HG02885 (cell line): ENCODE measurements around the gene BAIAP2L2.
"Not testable (repeated sequence)": the region's sequence is repeated elsewhere in the genome, so short reads cannot be mapped to it uniquely, and the experiment has no call there.

Experiments
- ATAC-seq: cut with Tn5 transposase; IDR thresholded peaks from one replicate; pipeline ENCODE4 v1.9.1; 2021; ENCODE audit warnings: mild to moderate bottlenecking; ENCODE audit not compliant: unreplicated experiment, poor library complexity

BAIAP2L2 gene

DNA sequence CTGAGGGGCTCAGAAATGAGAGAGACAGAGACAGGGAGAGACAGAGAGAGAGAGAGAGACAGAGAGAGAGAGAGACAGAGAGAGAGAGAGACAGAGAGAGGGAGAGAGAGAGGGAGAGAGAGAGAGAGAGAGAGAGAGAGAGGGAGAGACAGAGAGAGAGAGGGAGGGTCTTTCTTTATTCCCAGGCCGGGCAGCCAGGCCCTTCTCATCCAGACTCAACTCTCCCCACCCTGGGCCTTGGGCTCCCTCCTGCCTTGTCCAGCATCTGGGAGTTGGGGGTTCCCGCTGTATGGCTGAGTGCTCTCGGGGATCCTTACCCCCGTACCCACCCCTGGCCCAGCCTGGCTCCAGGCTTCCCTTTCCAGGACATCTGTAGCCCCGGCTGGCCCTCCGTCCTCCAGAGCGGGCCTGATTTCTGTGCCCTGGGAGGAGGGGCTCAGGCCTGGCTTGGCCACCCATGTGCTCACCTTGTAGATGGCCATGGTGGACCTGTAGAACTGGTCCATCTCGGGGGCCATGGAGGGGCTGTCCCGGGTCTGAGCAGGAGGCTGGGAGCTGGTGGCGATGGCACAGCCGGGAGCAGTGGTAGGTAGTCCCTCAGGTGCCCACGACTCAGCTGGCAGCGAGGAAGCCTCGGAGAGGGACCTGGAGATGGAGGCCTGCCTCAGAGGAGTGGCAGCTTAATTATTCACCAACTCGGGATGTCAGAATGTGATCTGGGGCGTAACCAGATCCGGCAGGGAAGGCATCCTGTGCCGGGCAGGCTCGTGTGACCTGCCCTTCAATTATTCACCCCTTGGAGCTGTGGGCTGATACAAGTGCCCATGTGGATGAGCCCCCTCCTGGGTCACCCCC, at the start of gene BAIAP2L2:
Gene BAIAP2L2 (minus strand): TSS at position 677 of the 855 bp plus-strand sequence. CDS start 159 bp downstream, at position 518.
- no peak for ATAC-seq

DNA sequence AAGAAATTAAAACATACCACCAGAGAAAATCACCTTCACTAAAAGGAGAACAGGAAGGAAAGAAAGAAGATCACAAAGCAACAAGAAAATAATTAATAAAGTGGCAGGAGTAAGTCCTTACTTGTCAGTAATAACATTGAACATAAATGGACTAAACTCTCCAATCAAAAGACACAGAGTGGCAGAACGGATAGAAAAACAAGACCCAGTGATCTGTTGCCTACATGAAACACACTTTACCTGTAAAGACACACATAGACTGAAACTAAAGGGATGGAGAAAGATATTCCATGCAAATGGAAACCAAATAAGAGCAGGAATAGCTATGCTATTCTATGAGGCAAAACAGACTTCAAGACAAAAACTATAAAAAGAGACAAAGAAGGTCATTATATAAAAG, 45.2 kb upstream of the BAIAP2L2 start:
- ATAC-seq = no peak

DNA sequence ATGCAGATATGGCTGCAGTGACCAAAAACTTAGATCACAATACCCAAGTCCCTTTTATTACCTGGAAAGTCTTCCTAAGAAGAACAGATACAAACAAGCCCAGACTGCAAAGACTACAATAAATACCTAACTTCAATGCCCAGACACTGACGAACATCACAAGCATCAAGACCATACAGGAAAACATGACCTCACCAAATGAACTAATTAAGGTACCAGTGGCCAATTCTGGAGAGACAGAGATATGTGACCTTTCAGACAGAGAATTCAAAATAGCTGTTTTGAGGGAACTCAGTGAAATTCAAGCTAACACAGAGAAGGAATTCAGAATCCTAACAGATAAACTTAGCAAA, 44.1 kb upstream of the BAIAP2L2 start:
- not testable (repeated sequence) for ATAC-seq

DNA sequence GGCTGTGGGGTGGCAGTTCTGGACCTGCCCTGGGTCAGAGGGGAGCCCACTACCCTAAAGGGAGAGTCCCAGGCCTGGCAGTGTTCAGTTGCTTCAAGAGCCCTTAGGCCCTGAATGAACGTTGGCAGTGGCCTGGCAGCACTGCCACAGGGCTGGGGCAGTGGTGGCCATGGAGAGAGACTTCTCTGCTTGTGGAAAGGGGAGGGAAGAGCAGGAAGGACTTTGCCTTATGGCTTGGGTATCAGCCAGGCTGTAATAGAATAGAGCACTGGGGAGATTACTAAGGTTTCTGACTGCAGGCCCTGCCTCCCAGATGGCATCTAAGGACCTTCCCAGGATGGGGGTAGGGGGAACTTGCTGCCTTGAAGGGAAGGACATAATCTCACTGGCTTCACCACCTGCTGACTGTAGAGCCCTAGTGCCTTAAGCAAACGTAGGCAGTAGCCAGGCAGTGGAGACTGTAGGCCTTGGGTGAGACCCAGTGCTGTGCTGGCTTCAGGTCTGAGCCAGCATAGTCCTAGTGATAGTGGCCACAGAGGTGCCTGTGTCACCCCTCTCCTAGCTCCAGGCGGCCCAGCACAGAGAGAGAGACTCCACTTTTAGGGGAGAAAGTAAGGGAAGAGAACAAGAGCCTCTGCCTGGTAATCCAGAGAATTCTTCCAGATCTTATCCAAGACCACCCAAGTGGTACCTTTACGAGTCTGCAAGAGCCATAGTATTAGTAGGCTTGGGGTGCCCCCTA, 43.5 kb upstream of the BAIAP2L2 start:
- no peak for ATAC-seq

- no peak for ATAC-seq
These were observed 40.6 kb upstream of the BAIAP2L2 start for GRCh38 chr22:38151126-38151500.

- no peak for ATAC-seq
These were observed 37.8 kb upstream of the BAIAP2L2 start for GRCh38 chr22:38148245-38148644.

GRCh38 chr22:38146166-38146565, 35.7 kb upstream of the BAIAP2L2 start:
- ATAC-seq = not testable (repeated sequence)

DNA sequence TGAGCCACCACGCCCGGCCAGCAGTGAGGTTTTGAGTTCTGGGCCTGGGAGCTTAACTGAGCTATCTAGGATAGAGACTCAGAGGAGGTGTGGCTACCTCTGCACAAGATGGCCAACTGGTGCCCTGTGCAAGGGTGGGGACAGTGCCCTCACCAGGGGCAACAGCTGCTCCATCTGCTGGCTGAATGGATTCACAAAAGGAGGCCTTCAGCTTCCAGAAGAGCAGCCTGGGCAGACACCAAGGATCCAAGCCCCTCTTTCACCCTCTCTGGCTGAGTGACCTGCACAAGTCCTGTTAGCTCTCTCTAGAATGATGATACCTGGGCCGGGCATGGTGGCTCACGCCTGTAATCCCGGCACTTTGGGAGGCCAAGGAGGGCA, 33.5 kb upstream of the BAIAP2L2 start:
- no peak for ATAC-seq

DNA sequence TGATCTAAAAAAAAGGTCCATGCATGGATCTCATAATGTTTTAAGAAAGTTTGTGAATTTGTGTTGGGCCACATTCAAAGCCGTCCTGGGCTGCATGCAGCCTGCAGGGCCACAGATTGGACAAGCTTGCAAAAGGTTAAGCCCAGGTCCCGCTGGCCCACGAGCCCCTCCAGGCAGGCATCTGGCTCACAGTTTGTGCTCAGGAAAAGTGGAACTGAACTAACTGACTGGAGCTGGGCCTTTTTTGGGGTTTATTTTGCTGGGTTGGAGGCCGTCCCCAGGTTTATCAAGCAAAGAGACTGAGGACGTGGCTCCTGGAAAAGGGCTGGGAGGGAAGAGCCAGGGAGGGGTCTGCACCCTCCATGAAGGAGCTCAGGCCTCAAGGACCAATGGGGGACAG, 32.1 kb upstream of the BAIAP2L2 start:
- ATAC-seq = no peak

DNA sequence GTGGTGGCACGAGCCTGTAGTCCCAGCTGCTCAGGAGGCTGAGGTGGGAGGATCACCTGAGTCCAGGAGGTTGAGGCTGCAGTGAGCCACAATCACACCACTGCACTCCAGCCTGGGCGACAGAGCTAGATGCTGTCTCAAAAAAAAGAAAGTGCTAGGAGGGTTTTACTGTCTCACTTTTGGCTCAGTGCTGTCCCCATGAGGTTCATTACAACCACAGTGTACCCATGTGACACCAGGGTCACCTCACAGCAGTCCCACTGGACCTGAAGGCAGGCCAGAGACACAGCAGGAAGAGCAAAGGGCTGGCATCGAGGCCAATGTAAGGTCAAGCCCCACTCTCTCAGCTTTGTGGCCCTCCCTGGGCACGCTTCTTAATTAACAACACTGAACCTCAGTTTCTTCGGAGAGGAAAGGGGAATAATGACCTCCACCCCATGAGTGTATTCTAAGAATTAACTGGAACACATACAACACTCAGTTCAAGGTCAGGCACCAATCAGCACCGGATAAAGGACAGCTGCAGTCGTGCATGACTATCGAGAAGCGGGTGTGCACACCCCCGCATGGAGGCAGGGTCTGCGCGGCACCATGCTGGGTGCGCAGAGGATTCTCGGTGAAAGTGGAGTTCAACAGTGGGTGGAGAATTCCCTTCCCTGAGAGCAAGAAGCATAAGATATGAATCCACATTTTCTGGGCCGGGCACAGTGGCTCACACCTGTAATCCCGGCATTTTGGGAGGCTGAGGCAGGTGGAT, 30.9 kb upstream of the BAIAP2L2 start:
- ATAC-seq = no peak

- no peak for ATAC-seq
These were observed 29.4 kb upstream of the BAIAP2L2 start for GRCh38 chr22:38139901-38140300.

DNA sequence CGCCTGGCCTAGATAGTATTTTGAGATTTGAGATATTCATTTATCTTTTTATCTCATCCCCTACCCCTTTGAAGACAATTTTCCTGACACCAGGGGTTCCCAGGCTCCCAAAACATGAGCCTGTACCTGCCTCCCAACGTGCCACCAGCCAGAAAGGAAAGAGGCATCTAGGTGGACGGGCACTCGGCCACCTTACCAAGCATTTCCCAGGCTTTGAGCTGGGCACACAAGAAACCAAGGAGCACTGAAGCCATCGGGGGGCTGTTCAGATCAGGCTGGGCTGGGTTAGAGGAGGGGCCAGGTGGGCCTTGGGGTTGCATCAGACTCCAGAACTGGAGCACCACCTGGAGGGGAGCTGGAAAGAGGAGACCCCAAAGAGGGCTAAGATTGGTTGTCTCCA, 28.5 kb upstream of the BAIAP2L2 start:
- no peak for ATAC-seq

GRCh38 chr22:38137876-38138687, 27.6 kb upstream of the BAIAP2L2 start:
- no peak for ATAC-seq

DNA sequence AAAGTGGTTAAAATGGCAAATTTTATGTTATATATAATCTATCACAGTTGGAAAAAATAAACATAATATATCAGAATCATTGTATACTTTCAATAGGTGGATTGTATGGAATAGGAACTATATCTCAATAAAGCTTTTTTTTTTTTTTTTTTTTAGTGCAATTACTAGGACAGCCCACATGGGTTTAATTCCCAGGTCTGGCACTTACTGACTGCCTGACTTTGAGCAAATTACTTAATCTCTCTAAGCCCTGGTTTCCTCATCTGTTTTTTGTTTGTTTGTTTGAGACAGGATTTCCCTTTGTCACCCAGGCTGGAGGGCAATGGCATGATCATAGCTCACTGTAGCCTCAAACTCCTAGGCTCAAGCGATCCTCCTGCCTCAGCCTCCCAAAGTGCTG, 26.1 kb upstream of the BAIAP2L2 start:
- no peak for ATAC-seq

- ATAC-seq = no peak
These were observed 24.7 kb upstream of the BAIAP2L2 start for GRCh38 chr22:38135133-38135706.

DNA sequence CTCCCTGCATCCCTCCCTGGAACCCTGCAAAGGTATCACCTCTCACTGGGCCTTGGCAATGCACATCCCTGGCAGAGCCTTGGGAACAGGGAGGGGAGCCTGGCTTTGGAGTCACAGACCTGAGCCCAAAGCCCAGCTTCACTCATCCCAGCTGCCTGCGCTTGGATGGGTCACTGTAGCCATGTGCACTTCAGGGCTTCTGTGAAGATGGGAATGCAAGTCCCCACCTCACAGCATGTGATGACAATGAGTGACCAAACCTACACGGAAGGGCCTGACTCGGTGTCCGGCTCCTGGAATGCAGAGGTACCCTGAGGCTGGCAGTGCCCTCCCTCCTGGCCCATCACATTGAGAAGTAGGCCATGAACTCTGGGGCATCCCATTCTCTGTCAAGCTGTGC, 22.8 kb upstream of the BAIAP2L2 start:
- ATAC-seq = no peak

DNA sequence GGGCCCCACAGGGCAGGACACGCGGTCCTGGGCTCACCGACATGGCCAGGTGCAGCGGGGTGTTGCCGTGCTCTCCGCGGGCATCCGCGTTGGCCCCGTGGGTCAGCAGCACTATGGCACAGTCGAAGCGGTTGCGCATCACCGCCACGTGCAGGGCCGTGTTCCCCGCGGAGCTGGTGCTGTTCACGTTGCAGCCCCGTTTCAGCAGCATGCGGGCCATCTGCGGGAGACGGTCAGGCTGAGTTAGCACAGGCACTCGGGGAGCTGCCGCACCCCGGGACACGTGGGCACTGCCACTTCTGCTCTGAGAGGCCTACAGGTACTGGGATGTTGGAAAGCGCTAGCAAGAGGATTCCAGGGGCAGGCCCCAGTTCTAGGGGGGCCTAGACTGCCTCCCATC, 22.3 kb upstream of the BAIAP2L2 start:
- ATAC-seq = no peak

DNA sequence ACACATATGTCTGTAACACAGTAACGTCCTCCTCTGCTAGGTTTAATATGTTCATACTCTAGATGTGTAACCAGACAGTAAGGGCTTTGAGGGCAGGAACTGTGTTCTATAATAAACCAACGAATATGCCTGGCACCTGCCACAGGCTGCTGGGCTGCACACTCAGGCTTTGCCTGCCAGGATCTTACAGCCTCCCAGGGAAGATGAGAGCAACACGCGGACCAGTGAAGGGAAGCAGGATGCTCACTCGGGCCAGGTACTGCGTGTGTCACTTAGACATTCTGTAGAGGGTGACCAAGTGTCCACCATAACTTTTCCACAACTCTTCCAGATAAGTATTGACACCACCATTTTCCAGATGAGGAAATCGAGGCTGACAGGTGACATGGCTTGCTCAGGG, 21.7 kb upstream of the BAIAP2L2 start:
- ATAC-seq = no peak

- ATAC-seq = no peak
These were observed 20.9 kb upstream of the BAIAP2L2 start for GRCh38 chr22:38131399-38131798.

DNA sequence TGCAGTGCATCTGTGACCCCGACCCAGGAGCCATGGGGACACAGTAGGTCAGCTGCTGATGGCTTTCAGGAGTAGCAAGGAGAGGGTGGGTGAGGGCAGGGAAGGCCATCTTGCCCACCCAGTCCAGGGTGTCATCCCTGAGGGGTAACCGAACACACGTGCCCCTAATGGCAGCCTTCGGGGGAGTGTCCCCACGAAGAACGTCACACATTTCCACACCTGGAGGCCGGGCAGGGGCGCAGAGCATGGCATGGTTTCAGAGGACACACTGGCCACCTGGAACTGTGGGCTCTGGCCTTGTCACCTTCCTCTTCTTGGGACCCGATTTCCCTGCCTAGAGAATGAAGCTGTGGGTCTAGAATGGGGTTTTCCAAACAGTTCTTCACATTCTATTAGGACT, 19.4 kb upstream of the BAIAP2L2 start:
- ATAC-seq = no peak
